GM21360 (cell line): ENCODE measurements around the gene ZNF622.
A peak's percentile ranks its signal among the peaks of the same experiment; 100 is the strongest.
"Not testable (repeated sequence)": the region's sequence is repeated elsewhere in the genome, so short reads cannot be mapped to it uniquely, and the experiment has no call there.

Source experiments
- ATAC-seq: cut with Tn5 transposase; IDR thresholded peaks from one replicate; pipeline ENCODE4 v1.9.1; 2021; ENCODE audit warnings: mild to moderate bottlenecking, moderate library complexity; ENCODE audit not compliant: unreplicated experiment

ZNF622 gene

GRCh38 chr5:16480821-16481538 is 15.4 kb upstream of the ZNF622 start:
- no peak for ATAC-seq

GRCh38 chr5:16480144-16480543 is 14.5 kb upstream of the ZNF622 start:
- no peak for ATAC-seq

GRCh38 chr5:16477541-16477940 is 11.9 kb upstream of the ZNF622 start:
- ATAC-seq, result no peak

- not testable (repeated sequence) for ATAC-seq
Observed at GRCh38 chr5:16476417-16476816, 10.8 kb upstream of the ZNF622 start.

GRCh38 chr5:16471387-16471786 is 5.8 kb upstream of the ZNF622 start:
- ATAC-seq, result no peak

GRCh38 chr5:16467363-16468219 is 2.0 kb upstream of the ZNF622 start:
- ATAC-seq, result peak; percentile 85

- ATAC-seq, result no peak
Observed at GRCh38 chr5:16464664-16465543, 696 bp downstream of the ZNF622 start.

- ATAC-seq, result no peak
Observed at GRCh38 chr5:16464231-16464630, 1.4 kb downstream of the ZNF622 start.

GRCh38 chr5:16461782-16462181 is 3.8 kb downstream of the ZNF622 start:
- no peak for ATAC-seq

- ATAC-seq, result no peak
Observed at GRCh38 chr5:16461026-16461425, 4.6 kb downstream of the ZNF622 start.

- ATAC-seq, result no peak
Observed at GRCh38 chr5:16459451-16459850, 6.1 kb downstream of the ZNF622 start.

GRCh38 chr5:16457853-16458252 is 7.7 kb downstream of the ZNF622 start:
- ATAC-seq, result no peak

- no peak for ATAC-seq
Observed at GRCh38 chr5:16457451-16457850, 8.1 kb downstream of the ZNF622 start.

- ATAC-seq, result peak; percentile 65
Observed at GRCh38 chr5:16456103-16456832, 9.3 kb downstream of the ZNF622 start.

GRCh38 chr5:16455668-16456067 is 9.9 kb downstream of the ZNF622 start:
- ATAC-seq, result no peak

GRCh38 chr5:16454686-16455085 is 10.9 kb downstream of the ZNF622 start:
- no peak for ATAC-seq

GRCh38 chr5:16453609-16454008 is 12.0 kb downstream of the ZNF622 start:
- no peak for ATAC-seq

- ATAC-seq, result no peak
Observed at GRCh38 chr5:16450163-16450562, 15.4 kb downstream of the ZNF622 start.

GRCh38 chr5:16446993-16447392 is 18.6 kb downstream of the ZNF622 start:
- ATAC-seq, result no peak

GRCh38 chr5:16437977-16438376 is 27.6 kb downstream of the ZNF622 start:
- ATAC-seq, result no peak
